HG03175 (cell line): ENCODE data around the gene FOXI2.
A peak's percentile ranks its signal among the peaks of the same experiment; 100 is the strongest.

ENCODE experiments used
- ATAC-seq: cut with Tn5 transposase; IDR thresholded peaks from one replicate; pipeline ENCODE4 v1.9.1; 2021; ENCODE audit warnings: mild to moderate bottlenecking, moderate library complexity; ENCODE audit not compliant: unreplicated experiment

Gene FOXI2

GRCh38 chr10:127736915-127737562 lies at the start of gene FOXI2:
Gene FOXI2 (plus strand): TSS chr10:127737185. CDS start chr10:127737274, 89 bp downstream.
- no peak for ATAC-seq

GRCh38 chr10:127687548-127687947 lies 49.4 kb upstream of the FOXI2 start:
- ATAC-seq = no peak

- ATAC-seq = no peak
Measured at GRCh38 chr10:127690176-127690835, 46.7 kb upstream of the FOXI2 start.

GRCh38 chr10:127694580-127695193 lies 42.3 kb upstream of the FOXI2 start:
- ATAC-seq = peak; percentile 62

GRCh38 chr10:127695431-127695830 lies 41.6 kb upstream of the FOXI2 start:
- no peak for ATAC-seq

DNA sequence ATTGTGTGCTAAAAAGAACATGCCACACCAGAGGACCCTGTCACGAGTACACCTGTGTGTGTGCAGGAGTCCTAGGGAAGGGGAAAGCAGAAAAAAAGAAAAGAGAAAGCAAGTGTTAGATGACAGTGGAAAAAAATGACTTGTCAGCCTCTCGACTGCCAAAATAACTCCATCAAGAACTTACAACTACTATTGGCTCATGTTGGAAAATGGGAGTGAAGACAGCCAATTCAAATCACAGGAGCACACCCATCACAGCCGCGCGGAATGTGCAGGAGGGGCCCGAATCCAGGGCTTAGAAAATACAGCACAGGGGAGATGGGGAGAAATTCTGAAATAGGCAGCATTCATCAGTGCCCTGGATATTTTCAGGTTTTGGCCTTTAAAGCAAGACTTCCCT lies 38.1 kb upstream of the FOXI2 start:
- no peak for ATAC-seq

DNA sequence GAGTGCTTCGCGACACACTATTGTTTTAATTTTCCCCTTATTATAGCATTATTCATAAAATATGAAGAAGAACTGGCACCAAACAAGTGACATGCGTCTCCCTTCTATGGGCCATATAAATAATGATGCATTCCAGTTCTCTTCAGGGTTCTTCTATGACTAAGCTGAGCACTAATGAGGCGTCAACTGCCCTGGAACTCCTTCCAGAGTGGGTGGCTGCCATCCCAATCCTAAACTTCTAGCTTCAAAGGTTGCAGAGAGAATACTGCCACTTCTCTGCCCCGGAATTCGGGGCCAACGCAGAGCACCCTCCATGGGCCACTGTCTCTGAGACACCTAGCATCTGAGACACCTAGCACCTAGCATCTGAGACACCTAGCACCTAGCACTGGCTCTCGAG lies 37.7 kb upstream of the FOXI2 start:
- ATAC-seq = no peak

DNA sequence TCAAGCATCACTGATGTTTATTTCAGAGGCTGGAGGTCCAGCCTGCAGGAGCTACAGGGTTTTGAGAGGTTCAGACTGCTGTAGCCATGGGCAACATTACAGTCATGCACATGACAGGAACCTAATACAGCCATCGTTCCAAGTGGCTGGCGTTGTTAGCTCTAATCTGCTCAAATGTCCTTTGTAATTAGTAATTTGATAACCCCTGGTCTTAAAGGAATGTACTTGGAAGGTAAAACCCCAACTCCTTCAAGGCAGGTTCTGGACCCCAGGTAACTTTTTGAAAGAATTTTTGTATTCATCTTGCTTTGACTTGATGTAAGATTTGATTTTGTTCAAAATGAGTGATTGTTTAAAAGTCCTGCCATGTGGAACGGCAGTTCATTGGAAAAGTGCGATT lies 34.7 kb upstream of the FOXI2 start:
- ATAC-seq = no peak

DNA sequence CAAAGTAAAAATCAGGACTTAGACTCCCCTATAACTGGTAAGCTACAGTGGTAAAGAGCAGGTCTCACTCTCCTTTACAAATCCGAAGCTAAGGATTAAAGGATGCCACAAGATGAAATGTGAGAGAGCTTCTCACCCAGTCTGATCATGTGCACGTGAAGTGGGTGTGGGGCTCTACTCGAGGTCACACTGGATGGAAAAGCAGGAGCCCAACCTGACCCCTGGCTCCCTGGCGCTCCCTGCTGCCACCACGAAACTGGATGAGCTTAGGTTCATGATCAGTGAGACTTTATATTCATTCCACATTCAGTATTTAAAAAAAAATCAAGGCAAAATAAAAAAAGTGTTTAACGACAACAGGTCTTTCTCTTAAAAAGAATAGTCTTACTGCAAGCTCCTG lies 21.7 kb upstream of the FOXI2 start:
- no peak for ATAC-seq

DNA sequence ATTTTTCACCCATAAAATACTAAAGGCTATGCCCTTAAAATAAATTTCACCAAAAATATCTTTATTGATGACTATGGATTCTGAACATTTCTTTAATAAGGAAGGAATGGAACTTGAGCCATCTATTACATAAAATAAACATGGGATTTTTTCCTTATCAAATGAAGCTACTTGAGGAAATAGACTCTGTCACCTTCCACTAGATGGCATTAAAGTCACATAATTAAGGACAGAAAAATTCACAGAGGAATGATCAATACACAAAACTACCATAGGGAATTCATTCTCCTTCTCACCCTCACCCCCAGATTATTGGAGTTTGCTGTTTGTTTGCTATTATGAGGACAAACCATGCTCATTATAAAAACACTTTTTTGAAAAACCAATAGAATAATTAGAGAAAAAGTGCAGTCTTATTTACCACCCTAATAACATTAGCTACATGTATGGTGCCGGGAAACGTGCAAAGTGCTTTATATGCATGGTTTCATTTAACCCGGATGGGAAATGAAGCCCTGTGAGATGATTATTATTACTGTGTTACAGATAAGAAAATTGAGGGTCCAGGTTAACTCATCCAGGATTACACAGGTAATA lies 21.1 kb upstream of the FOXI2 start:
- ATAC-seq = no peak

- no peak for ATAC-seq
Measured at GRCh38 chr10:127720142-127720541, 16.8 kb upstream of the FOXI2 start.

GRCh38 chr10:127720903-127721302 lies 16.1 kb upstream of the FOXI2 start:
- ATAC-seq = no peak

DNA sequence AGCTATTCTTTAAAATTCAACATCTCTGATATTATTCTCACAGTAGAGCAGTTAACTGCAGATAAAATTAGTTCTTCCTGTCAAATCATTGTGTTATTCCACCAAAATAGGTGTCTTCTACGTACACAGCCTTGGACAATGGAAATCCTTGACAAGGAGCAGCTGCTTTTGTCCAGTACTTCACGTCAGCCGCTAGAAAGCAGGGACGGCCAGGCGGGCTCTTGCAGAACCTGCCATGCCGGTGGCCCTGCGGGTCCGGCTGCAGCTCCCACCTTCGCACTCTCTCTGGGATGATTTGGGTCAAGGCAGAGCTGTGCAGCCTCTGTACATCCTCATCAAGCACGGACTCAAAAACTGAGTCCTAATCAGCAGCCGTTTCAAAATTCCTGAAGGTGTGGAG lies 2.2 kb upstream of the FOXI2 start:
- ATAC-seq = no peak

DNA sequence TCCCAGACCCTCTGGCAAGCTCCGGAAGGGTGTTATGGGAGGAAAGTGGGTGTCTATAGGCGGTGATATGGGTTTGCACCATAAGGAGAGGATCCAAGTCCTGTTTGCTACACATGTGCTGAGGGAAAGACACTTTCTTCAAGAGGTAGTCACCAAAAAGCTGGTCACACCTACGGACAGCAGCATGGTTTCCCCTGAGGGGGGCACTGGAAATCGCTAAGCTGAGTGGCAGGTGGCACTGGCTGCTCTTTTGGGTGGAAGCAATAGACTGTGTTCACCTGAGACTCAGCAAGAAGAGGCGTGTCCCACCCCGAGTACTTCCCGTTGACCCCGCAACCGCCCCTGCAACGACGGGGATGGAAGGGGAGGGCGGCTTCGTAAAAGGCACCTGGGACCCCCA lies 1.8 kb upstream of the FOXI2 start:
- ATAC-seq = no peak

GRCh38 chr10:127735723-127736221 lies 1.2 kb upstream of the FOXI2 start:
- no peak for ATAC-seq

DNA sequence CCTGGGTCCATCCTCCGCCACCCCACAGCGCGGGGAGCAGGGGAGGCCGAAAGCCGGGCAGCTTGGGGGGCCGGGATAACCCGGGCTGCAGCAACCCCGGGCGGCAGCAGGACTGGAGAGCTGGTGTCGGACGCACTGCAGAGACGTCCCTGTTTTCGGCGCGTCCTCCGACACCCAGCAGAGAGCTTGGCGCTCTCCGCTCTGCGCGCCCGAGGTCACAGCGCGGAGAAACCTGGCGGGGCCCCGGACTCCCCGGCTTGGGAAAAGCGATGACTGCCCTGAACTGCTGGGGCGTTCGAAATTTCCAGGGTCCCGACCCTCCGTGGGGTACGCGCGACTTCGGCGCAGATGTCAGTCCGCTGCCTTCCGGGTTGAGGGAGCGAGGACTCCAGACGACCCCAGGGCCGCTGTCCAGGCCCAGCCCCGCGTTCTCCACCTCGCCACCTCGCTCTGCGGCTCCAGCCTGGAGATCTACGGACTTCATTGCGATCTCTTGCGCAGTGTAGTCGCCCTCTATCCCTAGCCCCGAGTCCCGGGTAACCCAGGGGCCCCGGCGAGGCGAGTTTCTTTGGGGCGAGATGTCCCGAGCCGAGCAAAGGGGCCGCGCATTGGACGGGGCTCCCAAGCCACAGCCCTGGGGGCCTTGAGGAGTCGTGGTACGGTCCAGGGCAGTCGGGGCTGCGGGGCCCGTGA lies 617 bp upstream of the FOXI2 start:
- ATAC-seq = no peak

- no peak for ATAC-seq
Measured at GRCh38 chr10:127737563-127738511, 852 bp downstream of the FOXI2 start.

DNA sequence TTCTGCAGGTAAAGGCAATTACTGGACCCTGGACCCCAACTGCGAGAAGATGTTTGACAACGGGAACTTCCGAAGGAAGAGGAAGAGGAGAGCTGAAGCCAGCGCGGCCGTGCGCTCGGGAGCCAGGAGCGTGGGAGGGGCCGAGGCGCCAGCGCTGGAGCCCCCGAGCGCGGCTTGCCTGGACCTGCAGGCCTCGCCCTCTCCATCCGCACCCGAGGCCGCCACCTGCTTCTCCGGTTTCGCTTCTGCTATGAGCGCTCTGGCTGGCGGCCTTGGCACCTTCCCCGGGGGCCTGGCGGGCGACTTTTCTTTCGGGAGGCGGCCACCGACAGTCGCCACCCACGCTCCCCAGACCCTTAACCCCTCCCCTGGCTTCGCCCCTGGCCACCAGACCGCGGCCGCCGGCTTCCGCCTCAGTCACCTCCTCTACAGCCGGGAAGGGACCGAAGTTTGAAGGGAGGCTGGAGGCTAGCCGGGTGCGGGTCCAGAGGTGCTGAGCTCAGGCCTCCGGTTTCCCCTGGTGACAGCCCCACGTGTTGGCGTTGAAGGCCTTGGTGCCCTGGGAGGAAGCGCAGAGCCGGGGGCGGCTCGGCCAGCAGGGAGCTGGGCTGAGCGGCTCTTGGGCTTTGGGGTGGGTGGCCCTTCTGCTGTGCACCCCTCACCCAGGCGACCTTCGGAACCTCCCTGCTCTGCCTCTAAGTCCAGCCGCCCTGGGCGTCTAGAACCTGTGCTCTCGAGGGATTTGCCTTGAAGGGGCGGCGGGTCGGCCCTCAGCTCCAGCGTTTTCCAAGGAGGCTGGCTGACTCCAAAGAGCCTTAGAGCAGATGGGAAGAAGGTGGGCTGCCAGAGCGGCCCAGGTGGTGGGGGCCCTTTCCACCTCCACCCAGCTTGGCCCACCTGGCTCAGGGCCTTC lies 1.8 kb downstream of the FOXI2 start:
- no peak for ATAC-seq

DNA sequence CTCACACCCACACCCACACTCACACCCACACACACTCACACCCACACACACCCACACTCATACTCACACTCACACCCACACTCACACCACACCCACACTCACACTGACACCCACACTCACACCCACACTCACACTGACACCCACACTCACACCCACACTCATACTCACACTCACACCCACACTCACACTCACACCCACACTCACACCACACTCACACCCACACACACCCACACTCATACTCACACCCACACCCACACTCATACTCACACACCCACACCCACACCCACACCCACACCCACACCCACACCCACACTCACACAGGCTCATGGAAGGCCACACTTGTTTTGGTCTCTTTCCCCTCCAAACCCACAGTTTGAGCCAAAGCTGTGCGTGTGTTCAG lies 2.9 kb downstream of the FOXI2 start:
- ATAC-seq = no peak
